HepG2 (cell line): ENCODE data around the gene ZNF625. TPM values are rescaled to one million over a fixed set of nuclear protein-coding genes. Genes with fewer than 3 reads are reported as not detected.

Experiments
- ATAC-seq: fragments of 200-7000 bp; cut with Tn5 transposase; 3 replicates; pipeline ENCODE4 v1.9.1; 2020; ENCODE audit warnings: mild to moderate bottlenecking, moderate library complexity
- BruUV-seq: library from RNA; stranded (reverse); fragments of 400-500 nt; replicated peaks from 2 replicates; lab custom pipeline; 2021; lab: Mats Ljungman, UMichigan
- CTCF ChIA-PET: fragments of 300-600 bp; formaldehyde crosslinking; extraction: SDS; loops from one replicate; lab custom pipeline; 2021; ENCODE audit warnings: low total read pairs, inconsistent platforms, low intra/inter-chr PET ratio; lab: Yijun Ruan, JAX
- POLR2A ChIA-PET: fragments of 350-600 bp; sonication (Branson Sonifier 250); formaldehyde crosslinking; loops from one replicate; lab custom pipeline; 2020; ENCODE audit warnings: antibody characterized with exemption, inconsistent platforms; lab: Yijun Ruan, JAX
- DNase-seq: peaks from one replicate; pipeline ENCODE4 v3.0.0-alpha.2; 2015; ENCODE audit warnings: low spot score
- FAIRE-seq: peaks from 3 replicates; lab custom pipeline; 2011; peaks lifted over from hg19 to GRCh38; lab: Jason Lieb, UNC
- H2AFZ ChIP-seq: one replicate; pipeline ENCODE4 v1.6.1; 2011; ENCODE audit warnings: low read length, inconsistent platforms
- H3K27ac ChIP-seq: fragments of 300-600 bp; 3 replicates; pipeline ENCODE4 v1.8.0; 2011; ENCODE audit warnings: mixed run types, mild to moderate bottlenecking, mixed read lengths, low read length, inconsistent platforms; ENCODE audit not compliant: insufficient read depth; ENCODE audit errors: extremely low read length
- H3K27me3 ChIP-seq, 2 experiments: fragments of 200-600 bp in 1 of 2; 2 replicates in 1 of 2; 3 replicates in 1 of 2; pipeline versions ENCODE4 v1.6.0 to v1.8.0; 2011; ENCODE audit warnings: low read length in 2 of 2, mild to moderate bottlenecking in 2 of 2, moderate library complexity in 2 of 2, inconsistent platforms in 1 of 2; ENCODE audit not compliant: insufficient read depth in 2 of 2, control insufficient read depth in 1 of 2
- H3K36me3 ChIP-seq, 2 experiments: fragments of 200-600 bp in 1 of 2; replicated peaks in 1 of 2; 2 replicates in 1 of 2; 3 replicates in 1 of 2; pipeline versions ENCODE4 v1.5.1 to v1.8.0; 2011; ENCODE audit warnings: low read length in 2 of 2, inconsistent platforms in 1 of 2; ENCODE audit not compliant: insufficient read depth in 2 of 2, control insufficient read depth in 1 of 2
- H3K4me1 ChIP-seq: 2 replicates; pipeline ENCODE4 v1.5.1; 2012; ENCODE audit warnings: low read length, inconsistent platforms; ENCODE audit not compliant: insufficient read depth
- H3K4me2 ChIP-seq: 2 replicates; pipeline ENCODE4 v1.6.0; 2011; ENCODE audit warnings: low read depth, low read length, inconsistent platforms
- H3K4me3 ChIP-seq, 3 experiments: fragments of 200-600 bp in 1 of 3; sonication (generic), shearing (Covaris generic) in 1 of 3; replicated peaks in 1 of 3; 2 replicates each; pipeline ENCODE4 v1.5.1; 2011 to 2016; ENCODE audit warnings: low read length in 3 of 3, inconsistent platforms in 2 of 3, low read depth in 2 of 3, mild to moderate bottlenecking in 2 of 3, control low read depth in 1 of 3, mixed read lengths in 1 of 3; ENCODE audit not compliant: insufficient read depth in 1 of 3
- H3K79me2 ChIP-seq: one replicate; pipeline ENCODE4 v1.6.1; 2011; ENCODE audit warnings: low read length, inconsistent platforms; ENCODE audit not compliant: insufficient read depth
- H3K9ac ChIP-seq: 2 replicates; pipeline ENCODE4 v1.6.0; 2011; ENCODE audit warnings: mild to moderate bottlenecking, low read depth, low read length, inconsistent platforms; ENCODE audit not compliant: insufficient read depth
- H3K9me3 ChIP-seq: 2 replicates; pipeline ENCODE4 v1.5.1; 2012; ENCODE audit warnings: mild to moderate bottlenecking, low read length
- H4K20me1 ChIP-seq: 2 replicates; pipeline ENCODE4 v1.6.0; 2011; ENCODE audit warnings: inconsistent platforms, mild to moderate bottlenecking, low read length, moderate library complexity; ENCODE audit not compliant: insufficient read depth
- HNF4A ChIP-seq: sonication (generic); formaldehyde crosslinking; IDR thresholded peaks from 2 replicates; pipeline ENCODE4 v1.4.0; 2020; ENCODE audit warnings: missing genetic modification reagents
- IRX3 ChIP-seq: sonication (generic); formaldehyde crosslinking; IDR thresholded peaks from 2 replicates; pipeline ENCODE4 v1.8.1; 2023; ENCODE audit warnings: mild to moderate bottlenecking, low read depth, missing genetic modification reagents, borderline replicate concordance
- NFYB ChIP-seq: sonication (generic); formaldehyde crosslinking; IDR thresholded peaks from 2 replicates; pipeline ENCODE4 v1.4.0; 2020; ENCODE audit warnings: missing genetic modification reagents
- NFYC ChIP-seq: IDR thresholded peaks from 2 replicates; pipeline ENCODE4 v1.6.1; 2016; ENCODE audit warnings: missing genetic modification reagents, missing compliant biosample characterization
- PATZ1 ChIP-seq: sonication (generic); formaldehyde crosslinking; IDR thresholded peaks from 2 replicates; pipeline ENCODE4 v1.4.0; 2020; ENCODE audit warnings: missing genetic modification reagents
- SP1 ChIP-seq, 2 experiments: fragments of 450-650 bp in 1 of 2; sonication (generic) in 1 of 2; formaldehyde crosslinking in 1 of 2; IDR thresholded peaks; 2 replicates each; pipeline versions ENCODE4 v1.4.0 to v1.6.1; 2016 to 2020; ENCODE audit warnings: missing genetic modification reagents in 1 of 2
- WGBS: methylation state at CpG from one replicate; pipeline ENCODE4 v1.1.6; 2017; ENCODE audit warnings: low lambda C conversion rate; 5-methylcytosine and 5-hydroxymethylcytosine counted together
- in situ Hi-C: cut with HindIII; loops from 2 replicates; pipeline ENCODE4 v1.10.0; 2017; ENCODE audit warnings: low pct_unique_long_range_greater_than_20kb; ENCODE audit not compliant: extremely low pct_ligation_motif_present
- intact Hi-C: fragments of 100-400 bp; cut with micrococcal nuclease; formaldehyde crosslinking; loops from one replicate; pipeline ENCODE4 v1.10.0; 2022; ENCODE audit not compliant: unreplicated experiment
- polyA plus RNA-seq, 8 experiments: library from polyadenylated mRNA; depleted of rRNA in 3 of 8; stranded (reverse) in 7 of 8; unstranded in 1 of 8; fragments of >200 nt; fragmentation: Illumina TruSeq in 4 of 8; extraction: Trizol in 4 of 8; gene quantifications; 2 replicates each; pipeline versions ENCODE4 v1.2.1 to v1.2.3, GENCODE V29; 2011 to 2016; ENCODE audit warnings: low read depth in 4 of 8, missing spikeins in 1 of 8, mixed read lengths in 1 of 8; ENCODE audit not compliant: insufficient read depth in 1 of 8
- total RNA-seq, 5 experiments: library from RNA; depleted of rRNA; stranded (reverse); fragments of >200 nt; fragmentation: Illumina TruSeq; extraction: Trizol; gene quantifications; 2 replicates each; pipeline ENCODE4 v1.2.3, GENCODE V29; 2016; ENCODE audit warnings: low read depth in 1 of 5

The ZNF625 gene
- total and polyA plus RNA-seq, 2 of the 13 experiments (the other 11 are each of a cell fraction or from before 2014, with no cell fraction given) = 1.7 to 12.2 TPM

- POLR2A ChIA-PET = interaction anchor here (0.7 to 1.8 kb wide), 12 partner anchors 13 to 333 kb away, joined by 3 to 16 read pairs (median 4); partner anchors contain the start of genes ZNF20, ZNF44, ZNF442 and ZNF443
- Histone ChIP-seq H3K27ac (no peak overlapping the region), H3K27me3 (no peaks in the 10 kb centered on the region; a peak in 1 of 5 replicates), H3K36me3 (no peaks in the 10 kb centered on the region; a peak in 1 of 5 replicates), H4K20me1 (no peaks in the 10 kb centered on the region), H3K79me2 (peaks cover 36% of the 10 kb centered on the region), H3K4me3 (peak overlapping the region; percentile 14 to 92 (median 90)), H3K4me1 (peaks cover 59% of the 10 kb centered on the region), H2AFZ (no peak overlapping the region), H3K4me2 (peak overlapping the region; percentile 87), H3K9me3 (no peaks in the 10 kb centered on the region), H3K9ac (0 out of 2 replicates have a peak overlapping the region, but pooled peaks have one; percentile 96)
- in situ Hi-C loops = no loop called here
- FAIRE-seq (no peak), ATAC-seq (no peak), DNase-seq (no peak)
- CTCF ChIA-PET = no interaction called here
- 27% methylated on average over 8 of the region's 8 CpGs for WGBS
- TF ChIP-seq PATZ1 (CRISPR knock-in tag) = no peak
- 0 out of 2 replicates have a peak, but pooled peaks have one; percentile 1 for TF ChIP-seq HNF4A (CRISPR knock-in tag)
- no TSS peak for BruUV-seq
- intact Hi-C loops = no loop called here
Observed at GRCh38 chr19:12162513-12162881, 6.0 kb upstream of the ZNF625 start.

- intact Hi-C loops = no loop called here
- TF ChIP-seq NFYB (CRISPR knock-in tag) (peak; percentile 68), IRX3 (no peak), NFYC (CRISPR knock-in tag) (peak; percentile 61), SP1 (IDR thresholded peaks at IDR 0.05) (no peak), SP1 (CRISPR knock-in tag; IDR thresholded peaks at IDR 0.05) (peak; percentile 14; the same call in 1 of the 2 replicates)
Observed at GRCh38 chr19:12159773-12160414, 3.4 kb upstream of the ZNF625 start.

More at GRCh38 chr19:12159773-12160414, 3.4 kb upstream of the ZNF625 start:
- 89% methylated on average over 17 of the region's 25 CpGs for WGBS
- ATAC-seq (no peak), DNase-seq (no peak), FAIRE-seq (no peak)
- H3K9ac ChIP-seq = no peak overlapping the region
- no peaks in the 10 kb centered on the region for H3K9me3 ChIP-seq
- POLR2A ChIA-PET = no interaction called here
- no peak overlapping the region for H3K27ac ChIP-seq
- peaks cover 27% of the 10 kb centered on the region for H3K79me2 ChIP-seq
- CTCF ChIA-PET = no interaction called here
- H4K20me1 ChIP-seq = no peaks in the 10 kb centered on the region; the same call in 1 of the 2 replicates
- peaks cover 41% of the 10 kb centered on the region for H3K4me1 ChIP-seq
- in situ Hi-C loops = no loop called here
- no peak overlapping the region for H3K4me2 ChIP-seq
- no peaks in the 10 kb centered on the region for H3K36me3 ChIP-seq
- no TSS peak for BruUV-seq
- H3K27me3 ChIP-seq = no peaks in the 10 kb centered on the region; a peak in 1 of 5 replicates
- no peak overlapping the region for H3K4me3 ChIP-seq
- no peak overlapping the region for H2AFZ ChIP-seq
